Glomerular visceral epithelial cell (primary cell): ENCODE results near the gene THOC2.
A peak's percentile ranks its signal among the peaks of the same experiment; 100 is the strongest.
"Not testable (repeated sequence)": the region's sequence is repeated elsewhere in the genome, so short reads cannot be mapped to it uniquely, and the experiment has no call there.

Source experiments
- DNase-seq: peaks from one replicate; pipeline ENCODE4 v3.0.0-alpha.2; 2016; ENCODE audit errors: extremely low spot score

THOC2 gene

GRCh38 chrX:123735137-123735536 lies 2.3 kb upstream of the THOC2 start:
- DNase-seq: not testable (repeated sequence)

- DNase-seq: not testable (repeated sequence)
Measured at GRCh38 chrX:123734079-123734478, 1.2 kb upstream of the THOC2 start.

- peak; percentile 16 for DNase-seq
Measured at GRCh38 chrX:123731987-123732669, 724 bp downstream of the THOC2 start.

- peak; percentile 11 for DNase-seq
Measured at GRCh38 chrX:123731258-123731986, 1.4 kb downstream of the THOC2 start.

GRCh38 chrX:123728554-123728953 lies 4.3 kb downstream of the THOC2 start:
- no peak for DNase-seq

- no peak for DNase-seq
Measured at GRCh38 chrX:123728016-123728415, 4.8 kb downstream of the THOC2 start.

- DNase-seq: not testable (repeated sequence)
Measured at GRCh38 chrX:123722193-123722592, 10.7 kb downstream of the THOC2 start.

GRCh38 chrX:123720486-123720885 lies 12.4 kb downstream of the THOC2 start:
- no peak for DNase-seq

GRCh38 chrX:123713841-123714240 lies 19.0 kb downstream of the THOC2 start:
- no peak for DNase-seq

GRCh38 chrX:123713434-123713833 lies 19.4 kb downstream of the THOC2 start:
- DNase-seq: peak; percentile 25

- DNase-seq: not testable (repeated sequence)
Measured at GRCh38 chrX:123711201-123711600, 21.7 kb downstream of the THOC2 start.

GRCh38 chrX:123704781-123705180 lies 28.1 kb downstream of the THOC2 start:
- DNase-seq: no peak

GRCh38 chrX:123698979-123699520 lies 33.8 kb downstream of the THOC2 start:
- DNase-seq: no peak

GRCh38 chrX:123696334-123696733 lies 36.5 kb downstream of the THOC2 start:
- no peak for DNase-seq

- DNase-seq: no peak
Measured at GRCh38 chrX:123695242-123695641, 37.6 kb downstream of the THOC2 start.

GRCh38 chrX:123691776-123692175 lies 41.1 kb downstream of the THOC2 start:
- DNase-seq: no peak

GRCh38 chrX:123688524-123688923 lies 44.3 kb downstream of the THOC2 start:
- no peak for DNase-seq

- no peak for DNase-seq
Measured at GRCh38 chrX:123685232-123685631, 47.6 kb downstream of the THOC2 start.

- no peak for DNase-seq
Measured at GRCh38 chrX:123682186-123682585, 50.7 kb downstream of the THOC2 start.

GRCh38 chrX:123679733-123680460 lies 53.0 kb downstream of the THOC2 start:
- not testable (repeated sequence) for DNase-seq

- no peak for DNase-seq
Measured at GRCh38 chrX:123675154-123675553, 57.7 kb downstream of the THOC2 start.

GRCh38 chrX:123673813-123674212 lies 59.0 kb downstream of the THOC2 start:
- no peak for DNase-seq
